Ishikawa (cell line): ENCODE results near the gene ANKRD11.

Experiments
- CEBPB ChIP-seq: IDR thresholded peaks from 2 replicates; pipeline ENCODE4 v1.6.1; 2012
- CREB1 ChIP-seq: IDR thresholded peaks from 2 replicates; pipeline ENCODE4 v1.6.1; 2012; ENCODE audit warnings: low read depth
- EGR1 ChIP-seq: IDR thresholded peaks from 2 replicates; pipeline ENCODE4 v1.6.1; 2012
- EP300 ChIP-seq: IDR thresholded peaks from 2 replicates; pipeline ENCODE4 v1.6.1; 2012; ENCODE audit warnings: borderline replicate concordance
- FOXM1 ChIP-seq: IDR thresholded peaks from 2 replicates; pipeline ENCODE4 v1.6.1; 2012; ENCODE audit warnings: low read depth, borderline replicate concordance
- MAX ChIP-seq: IDR thresholded peaks from 2 replicates; pipeline ENCODE4 v1.6.1; 2012
- NFIC ChIP-seq: IDR thresholded peaks from 2 replicates; pipeline ENCODE4 v1.6.1; 2012
- RAD21 ChIP-seq: IDR thresholded peaks from 2 replicates; pipeline ENCODE4 v1.6.1; 2012; ENCODE audit warnings: low read depth
- REST ChIP-seq: IDR thresholded peaks from 2 replicates; pipeline ENCODE4 v1.6.1; 2012; ENCODE audit warnings: low read depth, mild to moderate bottlenecking
- TAF1 ChIP-seq: IDR thresholded peaks from 2 replicates; pipeline ENCODE4 v1.6.1; 2012; ENCODE audit warnings: low read depth, mild to moderate bottlenecking
- TCF12 ChIP-seq: IDR thresholded peaks from 2 replicates; pipeline ENCODE4 v1.6.1; 2012; ENCODE audit warnings: low read depth
- TEAD4 ChIP-seq: IDR thresholded peaks from 2 replicates; pipeline ENCODE4 v1.6.1; 2012
- USF1 ChIP-seq: IDR thresholded peaks from 2 replicates; pipeline ENCODE4 v1.6.1; 2012
- YY1 ChIP-seq: IDR thresholded peaks from 2 replicates; pipeline ENCODE4 v1.6.1; 2012; ENCODE audit warnings: low read depth
- ZBTB7A ChIP-seq: IDR thresholded peaks from 2 replicates; pipeline ENCODE4 v1.6.1; 2012; ENCODE audit warnings: low read depth

The ANKRD11 gene

DNA sequence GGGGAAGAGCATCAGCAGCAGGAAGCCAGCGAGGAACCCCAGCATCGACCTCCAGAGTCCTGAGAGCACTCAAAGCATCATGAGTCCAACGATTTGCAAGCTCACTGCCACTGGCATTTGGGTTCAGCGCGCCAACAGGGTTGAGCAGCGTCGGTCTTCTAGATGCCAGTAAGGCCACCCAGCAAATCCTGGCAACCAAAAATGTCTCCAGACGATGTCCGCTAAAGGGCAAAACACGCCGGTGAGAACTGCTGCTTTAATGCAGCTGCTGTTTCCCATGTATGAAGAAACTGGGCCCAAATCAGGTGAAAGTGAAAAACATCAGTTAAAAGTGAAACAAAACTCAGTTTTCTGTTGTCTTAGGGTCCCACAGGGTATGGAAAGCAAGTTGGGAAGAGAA lies 70.2 kb downstream of the ANKRD11 start:
- TF ChIP-seq USF1 = no peak
- TF ChIP-seq RAD21 = no peak
- no peak for TF ChIP-seq TCF12
- no peak for TF ChIP-seq YY1
- TF ChIP-seq TEAD4 = no peak
- no peak for TF ChIP-seq NFIC
- TF ChIP-seq ZBTB7A = no peak
- TF ChIP-seq REST = no peak
- no peak for TF ChIP-seq CEBPB
- no peak for TF ChIP-seq EP300
- TF ChIP-seq TAF1 = no peak
- no peak for TF ChIP-seq MAX
- no peak for TF ChIP-seq CREB1
- TF ChIP-seq FOXM1 = no peak
- TF ChIP-seq EGR1 = no peak

DNA sequence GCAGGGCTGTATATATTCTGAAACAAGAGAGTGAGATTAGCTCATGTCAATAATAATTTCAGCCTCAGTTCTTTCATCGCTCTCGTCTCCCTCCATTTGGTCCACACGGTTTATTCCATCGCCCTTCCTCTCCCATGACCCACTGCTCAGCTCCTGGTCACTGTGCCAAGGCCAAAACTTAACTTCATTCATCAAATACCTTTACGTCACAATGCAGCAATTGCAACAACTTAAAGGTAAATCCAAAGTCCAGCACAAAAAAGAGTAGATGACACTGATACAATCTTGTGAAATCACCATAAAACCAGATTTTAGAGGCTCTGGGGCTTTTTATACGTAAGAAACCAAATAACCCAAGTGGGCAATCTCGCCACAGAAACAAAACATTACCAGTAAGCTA lies 72.0 kb downstream of the ANKRD11 start:
- TF ChIP-seq TAF1 = no peak

DNA sequence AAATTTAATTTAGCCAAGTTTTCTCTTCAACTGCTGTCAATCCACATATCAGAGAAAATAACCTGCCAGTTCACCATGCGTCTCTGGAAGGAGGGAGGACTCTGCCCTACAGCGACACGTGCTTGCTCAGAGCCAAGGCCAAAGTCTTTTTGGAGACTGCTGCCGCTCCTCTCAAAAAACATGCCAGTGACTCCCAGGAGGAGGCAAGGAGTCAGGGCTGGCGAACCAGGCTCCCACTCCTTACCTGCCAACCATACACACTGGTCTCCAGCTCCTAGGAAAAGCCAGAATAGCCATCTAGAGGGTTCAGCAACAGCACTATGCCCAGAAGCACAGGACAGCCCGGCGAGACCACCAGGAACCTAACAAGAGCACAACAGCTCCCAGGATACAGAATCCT lies 73.0 kb downstream of the ANKRD11 start:
- TF ChIP-seq ZBTB7A = no peak
- no peak for TF ChIP-seq FOXM1
- no peak for TF ChIP-seq USF1
- no peak for TF ChIP-seq CEBPB
- no peak for TF ChIP-seq MAX
- TF ChIP-seq NFIC = no peak
- no peak for TF ChIP-seq REST
- no peak for TF ChIP-seq EP300
- TF ChIP-seq TAF1 = no peak

DNA sequence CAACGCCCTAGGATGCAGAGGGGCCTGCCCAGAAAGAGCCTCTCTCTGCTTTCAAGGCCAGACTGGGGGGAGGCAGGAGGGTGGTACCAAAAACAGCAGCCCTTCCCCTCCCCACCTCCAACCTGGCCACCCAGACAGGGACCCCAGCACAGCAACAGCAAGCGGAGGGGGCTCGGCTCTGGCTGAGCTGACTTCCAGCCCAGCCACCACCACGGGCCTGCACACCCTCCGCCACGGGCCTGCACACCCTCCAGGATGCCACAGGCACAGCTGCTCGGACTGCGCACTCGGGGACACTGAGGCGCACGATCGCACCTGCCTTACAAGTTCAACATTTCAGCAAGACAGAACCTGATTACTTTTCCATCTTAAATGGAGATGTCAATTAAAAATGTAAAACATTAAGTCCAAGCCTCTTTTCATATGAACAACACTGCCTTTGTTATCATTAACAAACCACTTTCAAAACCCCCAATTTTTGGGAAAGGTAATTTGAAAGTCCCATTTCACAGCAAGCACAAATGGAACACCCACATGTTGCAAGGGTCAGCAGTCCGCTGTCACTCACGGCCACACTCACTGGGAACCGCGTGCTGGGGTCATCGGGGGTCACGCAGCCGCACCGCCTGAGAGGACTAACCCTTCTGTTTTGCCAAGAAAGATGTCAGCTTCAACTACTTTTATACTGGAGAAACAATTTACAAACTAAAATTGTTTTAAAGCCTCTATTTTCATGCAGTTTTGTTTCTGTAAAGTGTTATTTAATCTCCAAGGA lies 76.4 kb downstream of the ANKRD11 start:
- no peak for TF ChIP-seq RAD21
- TF ChIP-seq REST = no peak
- no peak for TF ChIP-seq EGR1
- no peak for TF ChIP-seq EP300

DNA sequence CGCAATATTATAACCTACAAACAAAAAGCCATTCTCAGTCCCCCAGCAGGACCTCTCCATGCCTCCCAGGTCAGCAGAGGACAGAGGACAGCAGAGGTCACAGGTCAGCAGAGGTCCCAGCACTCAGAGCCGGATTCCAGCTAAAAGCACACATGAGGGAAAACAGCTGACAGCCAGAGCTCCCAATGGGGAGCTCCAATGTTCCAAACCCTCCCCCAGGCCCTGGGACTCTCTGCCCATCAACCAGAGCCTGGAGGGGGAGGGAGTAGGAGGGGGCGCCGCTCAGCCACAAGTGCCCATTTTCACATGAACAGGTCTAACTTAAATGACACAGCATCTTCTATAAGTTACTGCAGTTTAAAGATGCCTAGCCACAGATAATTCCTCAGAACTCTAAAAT lies 77.5 kb downstream of the ANKRD11 start:
- no peak for TF ChIP-seq FOXM1
- TF ChIP-seq YY1 = no peak
- no peak for TF ChIP-seq USF1
- TF ChIP-seq RAD21 = no peak
- TF ChIP-seq EGR1 = no peak
- no peak for TF ChIP-seq EP300
- TF ChIP-seq ZBTB7A = no peak
- no peak for TF ChIP-seq REST
- no peak for TF ChIP-seq MAX
